Endothelial cell (in vitro differentiated cells): ENCODE results near the gene IDH3A. TPM values are rescaled to one million over a fixed set of nuclear protein-coding genes. Genes with fewer than 3 reads are reported as not detected.

ENCODE experiments used
- DNase-seq: peaks from one replicate; pipeline ENCODE4 v3.0.0; 2021; ENCODE audit warnings: low spot score
- H3K27ac Mint-ChIP-seq: one replicate; pipeline ENCODE4 v1.8.0; 2021; ENCODE audit warnings: mixed read lengths, inconsistent platforms; ENCODE audit not compliant: unreplicated experiment
- H3K27me3 Mint-ChIP-seq: one replicate; pipeline ENCODE4 v1.8.0; 2021; ENCODE audit warnings: mild to moderate bottlenecking, moderate library complexity, mixed read lengths, inconsistent platforms; ENCODE audit not compliant: unreplicated experiment
- H3K36me3 Mint-ChIP-seq: one replicate; pipeline ENCODE4 v1.8.0; 2021; ENCODE audit warnings: mild to moderate bottlenecking, low read depth, mixed read lengths, inconsistent platforms; ENCODE audit not compliant: unreplicated experiment
- H3K4me1 Mint-ChIP-seq: one replicate; pipeline ENCODE4 v1.8.0; 2021; ENCODE audit warnings: mild to moderate bottlenecking, mixed read lengths, inconsistent platforms; ENCODE audit not compliant: unreplicated experiment
- H3K4me3 Mint-ChIP-seq: one replicate; pipeline ENCODE4 v1.8.0; 2021; ENCODE audit warnings: mild to moderate bottlenecking, mixed read lengths, inconsistent platforms; ENCODE audit not compliant: unreplicated experiment
- H3K9me3 Mint-ChIP-seq: one replicate; pipeline ENCODE4 v1.8.0; 2021; ENCODE audit warnings: mixed read lengths, inconsistent platforms; ENCODE audit not compliant: unreplicated experiment
- total RNA-seq: library from RNA; stranded (reverse); fragmentation: NEBNext Ultra II Directional; extraction: Animal tissue kit (Norgen Biotek cat#: 25700); gene quantifications from one replicate; pipeline ENCODE4 v1.2.1, GENCODE V29; 2021; ENCODE audit not compliant: unreplicated experiment
- TF ChIP-seq, protein P1 (sequence below): fragments of 200-600 bp; sonication (generic); IDR thresholded peaks from one replicate; pipeline ENCODE4 v1.5.0; 2021; ENCODE audit warnings: antibody characterized with exemption; ENCODE audit not compliant: unreplicated experiment

IDH3A gene
- total RNA-seq, 1 donor from 2014 or later = 19.9 TPM

- DNase-seq = no peak
- Mint-ChIP-seq H3K27me3 (no peaks in the 10 kb centered on the region), H3K27ac (no peak overlapping the region), H3K4me1 (no peaks in the 10 kb centered on the region), H3K4me3 (no peak overlapping the region), H3K9me3 (no peaks in the 10 kb centered on the region), H3K36me3 (no peaks in the 10 kb centered on the region)
- TF ChIP-seq, protein P1, sequence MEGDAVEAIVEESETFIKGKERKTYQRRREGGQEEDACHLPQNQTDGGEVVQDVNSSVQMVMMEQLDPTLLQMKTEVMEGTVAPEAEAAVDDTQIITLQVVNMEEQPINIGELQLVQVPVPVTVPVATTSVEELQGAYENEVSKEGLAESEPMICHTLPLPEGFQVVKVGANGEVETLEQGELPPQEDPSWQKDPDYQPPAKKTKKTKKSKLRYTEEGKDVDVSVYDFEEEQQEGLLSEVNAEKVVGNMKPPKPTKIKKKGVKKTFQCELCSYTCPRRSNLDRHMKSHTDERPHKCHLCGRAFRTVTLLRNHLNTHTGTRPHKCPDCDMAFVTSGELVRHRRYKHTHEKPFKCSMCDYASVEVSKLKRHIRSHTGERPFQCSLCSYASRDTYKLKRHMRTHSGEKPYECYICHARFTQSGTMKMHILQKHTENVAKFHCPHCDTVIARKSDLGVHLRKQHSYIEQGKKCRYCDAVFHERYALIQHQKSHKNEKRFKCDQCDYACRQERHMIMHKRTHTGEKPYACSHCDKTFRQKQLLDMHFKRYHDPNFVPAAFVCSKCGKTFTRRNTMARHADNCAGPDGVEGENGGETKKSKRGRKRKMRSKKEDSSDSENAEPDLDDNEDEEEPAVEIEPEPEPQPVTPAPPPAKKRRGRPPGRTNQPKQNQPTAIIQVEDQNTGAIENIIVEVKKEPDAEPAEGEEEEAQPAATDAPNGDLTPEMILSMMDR = no peak
Measured at GRCh38 chr15:78155355-78155939, 6.3 kb downstream of the IDH3A start.

GRCh38 chr15:78156653-78157052 lies 7.5 kb downstream of the IDH3A start:
- no peak overlapping the region for H3K4me3 Mint-ChIP-seq
- H3K27ac Mint-ChIP-seq = no peak overlapping the region
- no peak for DNase-seq
- TF ChIP-seq, protein P1 = no peak
- H3K9me3 Mint-ChIP-seq = no peaks in the 10 kb centered on the region
- no peaks in the 10 kb centered on the region for H3K36me3 Mint-ChIP-seq
- no peaks in the 10 kb centered on the region for H3K4me1 Mint-ChIP-seq
- H3K27me3 Mint-ChIP-seq = no peaks in the 10 kb centered on the region

DNA sequence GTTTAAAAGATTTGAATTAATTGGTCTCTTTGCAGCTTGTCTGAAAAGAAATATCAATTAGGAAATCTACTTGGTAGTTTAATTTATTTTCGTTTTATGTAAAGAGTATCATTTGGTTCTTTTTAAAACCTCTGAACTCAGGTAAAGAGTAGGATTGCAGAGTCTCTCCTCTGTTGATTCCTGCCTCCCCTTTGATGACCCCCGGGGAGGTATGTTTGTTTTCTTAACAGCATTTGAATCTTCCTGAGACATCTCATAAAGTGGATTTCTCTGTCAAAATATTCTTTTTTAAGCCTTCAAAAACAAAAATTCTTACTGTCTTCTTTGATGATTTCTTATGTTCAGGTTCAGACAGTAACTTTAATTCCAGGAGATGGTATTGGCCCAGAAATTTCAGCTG lies 8.0 kb downstream of the IDH3A start:
- H3K27ac Mint-ChIP-seq = no peak overlapping the region
- no peak for DNase-seq
- no peaks in the 10 kb centered on the region for H3K36me3 Mint-ChIP-seq
- TF ChIP-seq, protein P1 = no peak
- no peaks in the 10 kb centered on the region for H3K9me3 Mint-ChIP-seq
- H3K27me3 Mint-ChIP-seq = no peaks in the 10 kb centered on the region
- H3K4me1 Mint-ChIP-seq = no peaks in the 10 kb centered on the region
- no peak overlapping the region for H3K4me3 Mint-ChIP-seq

GRCh38 chr15:78159395-78159794 lies 10.2 kb downstream of the IDH3A start:
- no peaks in the 10 kb centered on the region for H3K27me3 Mint-ChIP-seq
- no peak overlapping the region for H3K27ac Mint-ChIP-seq
- no peaks in the 10 kb centered on the region for H3K4me1 Mint-ChIP-seq
- TF ChIP-seq, protein P1 = no peak
- H3K9me3 Mint-ChIP-seq = no peaks in the 10 kb centered on the region
- H3K4me3 Mint-ChIP-seq = no peak overlapping the region
- no peaks in the 10 kb centered on the region for H3K36me3 Mint-ChIP-seq
- no peak for DNase-seq

DNA sequence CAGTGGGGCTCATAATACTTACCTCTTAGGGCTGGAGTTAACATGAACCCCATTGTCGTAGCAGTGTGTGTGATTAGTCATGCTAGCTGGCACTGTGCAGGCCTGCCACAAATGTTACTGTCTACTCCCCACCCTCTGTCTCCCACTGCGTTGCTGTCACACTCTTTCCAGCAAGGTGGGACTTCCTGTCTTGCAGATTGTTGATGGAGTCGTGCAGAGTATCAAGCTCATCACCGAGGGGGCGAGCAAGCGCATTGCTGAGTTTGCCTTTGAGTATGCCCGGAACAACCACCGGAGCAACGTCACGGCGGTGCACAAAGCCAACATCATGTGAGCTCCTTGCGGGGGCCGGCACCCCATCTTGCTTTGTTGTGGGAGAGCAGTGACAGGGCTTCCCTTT lies 12.9 kb downstream of the IDH3A start:
- TF ChIP-seq, protein P1 = no peak
- Mint-ChIP-seq H3K27me3 (no peaks in the 10 kb centered on the region), H3K36me3 (peaks cover 5% of the 10 kb centered on the region), H3K9me3 (no peaks in the 10 kb centered on the region), H3K27ac (no peak overlapping the region), H3K4me1 (no peaks in the 10 kb centered on the region), H3K4me3 (no peak overlapping the region)
- no peak for DNase-seq
